Activated CD8-positive, alpha-beta memory T cell treated with anti-CD3 and anti-CD28 coated beads, Interleukin-2, amount 10 ng/mL, durations not matched to agents 7 days and 5 days (primary cell): ENCODE measurements around the gene MAPK4. TPM values are rescaled to one million over a fixed set of nuclear protein-coding genes. Genes with fewer than 3 reads are reported as not detected.

Source experiments
- ATAC-seq: fragments of 150-1000 bp; cut with Tn5 transposase; one replicate; pipeline ENCODE4 v1.10.0; 2021; ENCODE audit warnings: moderate library complexity
- CTCF ChIA-PET: fragments of 350-600 bp; sonication (Branson Sonifier 250); formaldehyde crosslinking; loops from one replicate; lab custom pipeline; 2021; ENCODE audit warnings: antibody characterized with exemption; lab: Charles Lee
- DNase-seq: peaks from one replicate; pipeline ENCODE4 v3.0.0-alpha.2; 2020
- H3K27ac Mint-ChIP-seq: one replicate; pipeline ENCODE4 v1.8.0; 2021; ENCODE audit warnings: mild to moderate bottlenecking, mixed read lengths
- H3K27me3 Mint-ChIP-seq: one replicate; pipeline ENCODE4 v1.8.0; 2021; ENCODE audit warnings: mixed read lengths
- H3K36me3 Mint-ChIP-seq: one replicate; pipeline ENCODE4 v1.8.0; 2021; ENCODE audit warnings: mild to moderate bottlenecking, mixed read lengths
- H3K4me1 Mint-ChIP-seq: one replicate; pipeline ENCODE4 v1.8.0; 2021; ENCODE audit warnings: mixed read lengths
- H3K4me3 Mint-ChIP-seq: one replicate; pipeline ENCODE4 v1.8.0; 2021; ENCODE audit warnings: mild to moderate bottlenecking, moderate library complexity, mixed read lengths
- H3K9me3 Mint-ChIP-seq: one replicate; pipeline ENCODE4 v1.8.0; 2022; ENCODE audit warnings: low read depth, mixed read lengths
- total RNA-seq, 2 experiments: library from RNA; stranded (reverse); gene quantifications; one replicate each; pipeline ENCODE4 v1.2.3, GENCODE V29; 2021

The MAPK4 gene
- total RNA-seq, 2 experiments from 2014 or later = not detected

DNA sequence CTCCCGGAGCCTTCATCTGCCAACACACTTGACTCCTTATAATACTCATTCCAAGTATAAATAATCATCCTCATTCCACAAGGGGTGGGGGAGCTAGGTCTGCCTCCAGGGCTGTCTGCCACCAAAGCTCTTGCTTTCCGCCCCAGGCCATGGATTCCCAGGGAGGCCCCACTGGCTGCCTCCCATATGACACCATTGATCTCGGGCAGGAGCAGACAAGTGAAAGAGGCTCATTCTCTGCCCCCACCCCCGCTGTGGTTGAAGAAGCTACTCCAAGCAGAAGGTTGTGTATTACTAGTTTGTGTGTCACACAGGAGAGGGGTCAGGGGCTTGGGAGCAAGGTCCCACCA, 160.4 kb downstream of the MAPK4 start:
- CTCF ChIA-PET = no interaction called here
- Mint-ChIP-seq H3K36me3 (no peaks in the 10 kb centered on the region), H3K27ac (no peak overlapping the region), H3K27me3 (no peaks in the 10 kb centered on the region), H3K4me3 (no peak overlapping the region), H3K9me3 (no peaks in the 10 kb centered on the region), H3K4me1 (no peaks in the 10 kb centered on the region)
- no peak for DNase-seq
- ATAC-seq = no peak

DNA sequence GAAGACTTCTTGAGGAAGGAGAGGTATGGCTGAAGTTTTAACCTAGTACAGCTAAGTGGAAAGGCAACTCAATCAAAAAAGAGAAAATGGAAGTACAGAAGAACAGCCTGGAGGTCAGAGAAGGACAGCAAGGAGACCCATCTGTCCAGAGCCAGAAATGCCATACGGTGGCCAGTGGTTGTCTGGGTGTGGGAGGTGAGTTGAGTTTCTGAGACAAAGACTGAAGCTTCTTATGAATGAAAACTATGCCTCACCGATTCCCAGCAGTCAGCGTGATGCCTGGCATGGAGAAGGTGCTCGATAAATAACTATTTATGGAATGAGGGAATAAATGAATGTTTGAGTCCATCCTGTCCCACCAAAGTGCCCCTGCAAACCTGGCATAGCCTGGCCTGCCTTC, 161.1 kb downstream of the MAPK4 start:
- H3K4me1 Mint-ChIP-seq = no peaks in the 10 kb centered on the region
- no peaks in the 10 kb centered on the region for H3K9me3 Mint-ChIP-seq
- no peak overlapping the region for H3K27ac Mint-ChIP-seq
- DNase-seq (no peak), ATAC-seq (no peak)
- no peak overlapping the region for H3K4me3 Mint-ChIP-seq
- no peaks in the 10 kb centered on the region for H3K36me3 Mint-ChIP-seq
- no peaks in the 10 kb centered on the region for H3K27me3 Mint-ChIP-seq
- CTCF ChIA-PET = no interaction called here

DNA sequence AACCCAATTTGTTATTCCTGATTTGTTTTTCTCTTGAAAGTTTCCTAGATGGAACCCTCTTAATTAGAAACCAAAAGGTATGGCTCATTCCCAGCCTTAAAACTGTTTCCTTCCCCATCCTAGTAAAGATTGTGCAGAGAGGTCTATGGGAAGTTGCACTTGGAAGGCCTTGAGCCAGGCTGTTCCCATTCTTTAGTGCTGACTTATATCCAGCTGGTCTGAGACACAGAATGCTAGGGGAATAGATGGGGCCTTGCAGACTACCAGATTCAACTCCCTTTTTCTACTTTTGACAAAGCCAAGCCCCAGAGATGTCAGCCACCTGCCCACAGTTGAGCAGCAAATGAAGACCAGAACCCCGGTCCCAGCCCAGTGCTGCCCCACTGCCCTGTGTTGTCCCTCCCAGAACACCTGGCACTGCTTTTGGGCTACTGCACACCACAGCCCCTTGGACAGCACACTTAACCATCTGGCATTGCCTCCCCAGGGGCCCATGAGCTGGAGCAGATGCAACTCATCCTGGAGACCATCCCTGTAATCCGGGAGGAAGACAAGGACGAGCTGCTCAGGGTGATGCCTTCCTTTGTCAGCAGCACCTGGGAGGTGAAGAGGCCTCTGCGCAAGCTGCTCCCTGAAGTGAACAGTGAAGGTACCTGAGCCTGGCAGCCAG, 161.7 kb downstream of the MAPK4 start:
- no peak overlapping the region for H3K27ac Mint-ChIP-seq
- ATAC-seq = no peak
- no peak for DNase-seq
- no peak overlapping the region for H3K4me3 Mint-ChIP-seq
- no peaks in the 10 kb centered on the region for H3K9me3 Mint-ChIP-seq
- no peaks in the 10 kb centered on the region for H3K27me3 Mint-ChIP-seq
- no peaks in the 10 kb centered on the region for H3K4me1 Mint-ChIP-seq
- no peaks in the 10 kb centered on the region for H3K36me3 Mint-ChIP-seq
- CTCF ChIA-PET = no interaction called here

DNA sequence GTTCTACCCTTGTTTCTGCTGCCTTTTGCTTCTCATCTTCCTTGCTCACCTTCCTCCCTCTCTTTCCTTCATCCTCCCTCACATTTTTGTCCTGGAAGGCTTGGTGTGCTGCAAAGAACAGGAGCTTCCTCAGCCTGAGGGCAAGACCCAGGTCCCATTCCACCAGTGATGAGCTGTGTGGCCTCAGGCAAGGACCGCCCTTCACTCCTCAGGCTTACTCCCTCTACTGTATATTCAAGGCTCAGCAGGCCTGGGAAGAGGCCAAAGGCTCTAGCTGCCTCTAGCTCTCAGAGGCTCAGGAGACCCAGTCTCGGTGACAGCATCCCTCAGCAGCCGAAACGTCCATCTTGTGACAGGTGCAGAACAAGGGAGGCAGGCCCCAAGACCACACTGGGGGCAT, 162.4 kb downstream of the MAPK4 start:
- no peak overlapping the region for H3K4me3 Mint-ChIP-seq
- H3K27ac Mint-ChIP-seq = no peak overlapping the region
- DNase-seq = no peak
- CTCF ChIA-PET = no interaction called here
- H3K9me3 Mint-ChIP-seq = no peaks in the 10 kb centered on the region
- H3K4me1 Mint-ChIP-seq = no peaks in the 10 kb centered on the region
- ATAC-seq = no peak
- peaks cover 3% of the 10 kb centered on the region for H3K27me3 Mint-ChIP-seq
- H3K36me3 Mint-ChIP-seq = no peaks in the 10 kb centered on the region

DNA sequence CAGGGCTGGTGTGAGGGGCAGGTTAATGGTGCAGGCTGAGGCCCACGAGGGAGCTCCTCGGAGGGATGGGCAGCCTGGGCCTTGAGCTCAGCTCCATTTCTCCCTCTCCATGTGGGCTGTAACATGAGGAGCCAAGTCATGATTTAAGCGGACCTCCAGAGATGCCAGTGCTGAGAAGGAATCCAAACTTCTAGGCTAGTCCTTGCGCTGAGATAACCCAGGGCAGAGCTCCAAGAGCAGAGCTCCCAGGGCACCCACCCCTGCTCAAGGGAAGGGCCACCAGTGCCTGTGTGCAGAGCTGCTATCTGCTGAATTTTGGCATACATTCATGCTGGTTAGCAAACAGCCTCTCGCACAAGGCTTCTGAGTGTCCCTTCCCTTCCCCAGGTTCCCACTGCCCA, 164.9 kb downstream of the MAPK4 start:
- H3K36me3 Mint-ChIP-seq = no peaks in the 10 kb centered on the region
- no peak for ATAC-seq
- DNase-seq = no peak
- CTCF ChIA-PET = no interaction called here
- H3K4me1 Mint-ChIP-seq = no peaks in the 10 kb centered on the region
- no peak overlapping the region for H3K27ac Mint-ChIP-seq
- no peak overlapping the region for H3K4me3 Mint-ChIP-seq
- H3K27me3 Mint-ChIP-seq = peaks cover 3% of the 10 kb centered on the region
- no peaks in the 10 kb centered on the region for H3K9me3 Mint-ChIP-seq

DNA sequence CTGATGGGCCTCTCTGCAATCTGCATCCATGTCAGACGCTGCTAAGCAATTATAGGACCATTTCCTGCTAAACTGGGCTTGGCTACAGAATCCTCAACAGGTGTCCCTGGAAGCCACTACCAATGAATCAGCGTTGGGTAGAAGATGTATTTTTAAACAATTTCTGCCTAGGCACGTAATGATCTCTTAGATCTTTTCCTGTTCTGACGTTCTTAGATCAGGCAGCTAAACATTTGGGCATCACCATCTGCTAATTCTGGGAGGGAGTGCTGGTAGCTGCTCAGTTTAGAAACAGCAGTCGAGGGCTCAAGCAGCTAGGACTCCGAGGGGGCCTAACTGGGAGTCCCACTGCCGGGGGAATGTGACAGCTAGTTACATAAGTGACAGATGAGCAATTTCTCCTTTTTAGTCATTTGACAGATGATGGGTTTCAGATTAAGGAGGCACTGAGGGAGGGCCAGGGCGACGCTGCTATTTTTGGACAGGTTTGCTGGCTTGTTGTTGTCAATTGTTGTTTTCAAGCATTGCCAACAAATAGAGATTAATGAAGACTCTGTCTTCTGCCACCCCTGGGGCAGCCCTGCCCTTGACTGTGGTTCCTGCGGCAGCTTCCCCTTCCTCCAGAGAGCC, 167.2 kb downstream of the MAPK4 start:
- Mint-ChIP-seq H3K27me3 (peaks cover 3% of the 10 kb centered on the region), H3K4me1 (no peaks in the 10 kb centered on the region), H3K4me3 (no peak overlapping the region), H3K9me3 (no peaks in the 10 kb centered on the region), H3K36me3 (no peaks in the 10 kb centered on the region), H3K27ac (no peak overlapping the region)
- CTCF ChIA-PET = no interaction called here
- ATAC-seq (no peak), DNase-seq (no peak)

DNA sequence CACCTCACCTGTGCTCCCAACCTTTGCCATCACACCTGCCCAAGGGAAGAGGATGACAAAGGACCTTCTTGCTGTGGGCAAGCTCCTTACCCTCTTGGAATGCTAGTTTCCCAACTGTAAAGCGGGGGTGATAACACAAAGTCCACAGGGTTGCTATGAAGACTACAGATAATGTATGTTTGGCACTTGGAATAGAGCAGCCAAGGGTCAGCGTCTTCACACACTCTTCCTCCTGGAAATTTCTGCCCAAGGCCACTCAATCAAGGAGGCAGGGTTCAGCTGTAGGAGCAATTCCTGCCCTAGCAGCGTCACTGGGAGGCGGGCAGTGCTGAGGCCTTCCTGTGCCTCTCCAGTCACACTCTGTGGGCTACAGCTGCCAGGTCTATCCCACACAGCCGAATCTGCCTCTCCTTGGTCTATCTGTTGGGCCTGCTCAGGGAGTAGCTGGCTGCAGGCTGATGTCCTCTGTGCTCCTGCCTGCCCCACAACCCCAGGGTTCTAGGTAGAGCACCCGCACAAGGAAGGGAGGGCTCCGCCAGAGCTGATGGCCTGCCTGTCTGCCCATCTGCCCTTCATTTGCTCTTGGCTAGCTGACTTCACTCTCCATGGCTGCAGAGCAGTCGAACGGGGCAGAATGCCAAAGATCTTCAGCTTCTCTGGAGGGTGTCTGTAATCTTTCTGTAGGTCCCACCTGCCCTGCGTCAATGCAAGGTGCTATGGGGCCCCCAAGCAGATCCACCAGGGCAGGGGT, 168.0 kb downstream of the MAPK4 start:
- ATAC-seq (no peak), DNase-seq (no peak)
- Mint-ChIP-seq H3K36me3 (no peaks in the 10 kb centered on the region), H3K9me3 (no peaks in the 10 kb centered on the region), H3K27me3 (peaks cover 3% of the 10 kb centered on the region), H3K4me1 (no peaks in the 10 kb centered on the region), H3K4me3 (no peak overlapping the region), H3K27ac (no peak overlapping the region)
- CTCF ChIA-PET = no interaction called here

DNA sequence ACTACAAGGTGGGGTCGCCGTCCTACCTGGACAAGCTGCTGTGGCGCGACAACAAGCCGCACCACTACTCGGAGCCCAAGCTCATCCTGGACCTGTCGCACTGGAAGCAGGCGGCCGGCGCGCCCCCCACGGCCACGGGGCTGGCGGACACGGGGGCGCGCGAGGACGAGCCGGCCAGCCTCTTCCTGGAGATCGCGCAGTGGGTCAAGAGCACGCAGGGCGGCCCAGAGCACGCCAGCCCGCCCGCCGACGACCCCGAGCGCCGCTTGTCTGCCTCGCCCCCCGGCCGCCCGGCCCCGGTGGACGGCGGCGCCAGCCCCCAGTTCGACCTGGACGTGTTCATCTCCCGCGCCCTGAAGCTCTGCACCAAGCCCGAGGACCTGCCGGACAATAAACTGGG, 169.5 kb downstream of the MAPK4 start:
- Mint-ChIP-seq H3K4me3 (no peak overlapping the region), H3K9me3 (no peaks in the 10 kb centered on the region), H3K4me1 (no peaks in the 10 kb centered on the region), H3K27ac (no peak overlapping the region), H3K36me3 (no peaks in the 10 kb centered on the region), H3K27me3 (peaks cover 5% of the 10 kb centered on the region)
- ATAC-seq = no peak
- CTCF ChIA-PET = no interaction called here
- no peak for DNase-seq

DNA sequence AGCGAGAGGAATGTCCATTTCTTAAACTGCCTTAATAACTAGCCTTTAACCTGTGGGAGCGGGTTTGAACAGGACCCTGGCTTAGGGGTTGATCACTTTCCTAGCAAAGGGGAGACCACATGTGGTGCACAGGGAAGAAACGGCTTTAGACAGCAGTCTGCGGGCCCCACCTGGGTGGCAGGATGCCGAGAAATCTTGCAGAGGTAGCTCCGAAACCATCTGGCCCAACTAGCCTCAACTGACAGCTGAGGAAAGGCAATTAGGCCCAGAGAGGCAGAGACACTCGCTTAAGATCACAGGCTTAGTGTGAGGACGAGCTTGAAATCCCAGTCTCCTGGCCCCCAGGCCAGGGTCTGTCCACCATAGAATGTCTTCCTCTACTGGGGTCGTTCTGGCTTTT, 170.1 kb downstream of the MAPK4 start:
- H3K27me3 Mint-ChIP-seq = peaks cover 5% of the 10 kb centered on the region
- CTCF ChIA-PET = no interaction called here
- no peaks in the 10 kb centered on the region for H3K36me3 Mint-ChIP-seq
- ATAC-seq (no peak), DNase-seq (no peak)
- no peaks in the 10 kb centered on the region for H3K4me1 Mint-ChIP-seq
- H3K27ac Mint-ChIP-seq = no peak overlapping the region
- H3K9me3 Mint-ChIP-seq = no peaks in the 10 kb centered on the region
- H3K4me3 Mint-ChIP-seq = no peak overlapping the region

DNA sequence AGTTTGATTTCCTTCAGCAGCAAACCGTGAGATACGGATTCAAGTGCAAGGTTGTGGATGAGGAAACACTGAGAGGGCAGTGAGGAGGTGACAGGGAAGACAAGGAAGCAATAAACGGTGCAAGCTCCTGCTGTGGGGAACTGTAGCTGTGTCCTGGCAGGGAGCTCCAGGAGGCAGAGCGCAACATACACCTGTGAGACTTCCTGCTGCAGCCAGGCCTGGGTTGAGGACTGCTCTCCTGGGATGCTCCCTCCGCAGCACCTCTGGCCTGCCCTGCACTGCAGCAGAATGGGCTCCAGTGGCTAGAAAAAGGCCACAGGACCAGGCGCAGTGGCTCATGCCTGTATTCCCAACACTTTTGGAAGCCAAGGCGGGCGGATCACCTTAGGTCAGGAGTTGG, 174.5 kb downstream of the MAPK4 start:
- CTCF ChIA-PET = no interaction called here
- Mint-ChIP-seq H3K36me3 (no peaks in the 10 kb centered on the region), H3K4me1 (no peaks in the 10 kb centered on the region), H3K27me3 (peaks cover 2% of the 10 kb centered on the region), H3K4me3 (no peak overlapping the region), H3K9me3 (no peaks in the 10 kb centered on the region), H3K27ac (no peak overlapping the region)
- no peak for ATAC-seq
- no peak for DNase-seq

DNA sequence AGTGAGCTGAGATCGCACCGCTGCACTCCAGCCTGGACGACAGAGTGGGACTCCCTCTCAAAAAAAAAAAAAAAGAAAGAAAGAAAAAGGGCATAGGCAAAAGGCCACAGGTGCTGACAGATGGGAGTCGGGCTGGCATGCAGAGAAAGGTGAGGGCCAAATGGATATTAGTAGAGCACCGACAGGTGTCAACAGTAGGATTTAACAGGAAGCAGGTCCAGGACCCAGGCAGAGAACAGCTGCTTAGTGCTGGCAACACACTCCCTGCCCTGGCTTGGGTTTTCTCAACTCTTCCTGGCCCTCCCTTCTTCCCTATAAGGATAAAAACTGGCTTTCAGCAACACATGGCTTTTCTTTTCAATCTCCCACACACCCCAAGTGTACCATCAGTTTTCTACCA, 175.0 kb downstream of the MAPK4 start:
- no peak for ATAC-seq
- DNase-seq = no peak
- Mint-ChIP-seq H3K9me3 (no peaks in the 10 kb centered on the region), H3K27ac (no peak overlapping the region), H3K4me3 (no peak overlapping the region), H3K27me3 (peaks cover 2% of the 10 kb centered on the region), H3K4me1 (no peaks in the 10 kb centered on the region), H3K36me3 (no peaks in the 10 kb centered on the region)
- CTCF ChIA-PET = no interaction called here

DNA sequence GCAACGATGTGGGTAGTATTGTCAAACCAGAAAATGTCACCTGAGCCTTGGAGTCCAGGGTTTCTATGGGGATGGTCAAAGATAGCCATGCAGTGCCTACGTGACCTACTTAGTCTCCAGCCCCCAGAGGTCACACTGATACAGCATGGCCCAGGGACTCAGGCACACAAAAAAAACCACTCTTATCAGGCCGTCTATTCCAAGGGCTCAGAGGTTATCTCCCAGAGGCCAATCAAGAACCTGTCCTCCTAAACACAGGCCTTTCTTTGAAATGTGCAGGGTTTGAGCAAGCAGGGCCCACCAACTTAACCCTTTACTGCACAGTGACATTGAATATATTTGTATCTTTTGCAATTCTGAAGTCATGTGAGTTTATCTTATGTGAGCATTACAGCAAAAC, 177.2 kb downstream of the MAPK4 start:
- Mint-ChIP-seq H3K36me3 (no peaks in the 10 kb centered on the region), H3K27ac (no peak overlapping the region), H3K27me3 (peaks cover 2% of the 10 kb centered on the region), H3K9me3 (no peaks in the 10 kb centered on the region), H3K4me1 (no peaks in the 10 kb centered on the region), H3K4me3 (no peak overlapping the region)
- CTCF ChIA-PET = no interaction called here
- DNase-seq (no peak), ATAC-seq (no peak)

DNA sequence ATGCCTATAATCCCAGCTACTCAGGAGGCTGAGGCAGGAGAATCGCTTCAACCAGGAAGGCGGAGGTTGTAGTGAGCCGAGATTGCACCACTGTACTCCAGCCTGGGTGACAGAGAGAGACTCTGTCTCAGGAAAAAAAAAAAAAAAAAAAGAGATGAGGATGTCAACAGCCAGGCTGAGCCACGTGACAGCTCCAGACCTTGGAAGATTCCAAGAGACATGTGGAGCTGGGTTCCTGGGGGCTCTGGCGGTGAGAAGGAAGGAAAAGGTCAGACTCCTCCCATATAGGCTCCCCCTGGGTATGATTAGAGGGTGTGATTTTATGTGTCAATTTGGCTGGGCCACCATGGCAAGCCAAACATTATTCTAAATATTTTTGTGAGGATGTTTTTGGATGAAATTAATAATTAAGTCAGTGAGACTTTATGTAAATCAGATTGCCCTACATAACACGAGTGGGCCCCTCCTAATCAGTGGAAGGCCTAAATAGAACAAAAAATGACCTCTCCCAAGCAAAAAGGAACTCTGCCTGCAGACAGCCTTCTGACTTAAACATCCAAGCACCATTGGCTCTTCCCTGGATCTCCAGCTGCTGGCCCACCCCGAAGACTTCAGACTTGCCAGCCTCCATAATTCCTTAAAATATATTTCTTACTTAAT, 178.3 kb downstream of the MAPK4 start:
- no peaks in the 10 kb centered on the region for H3K9me3 Mint-ChIP-seq
- no peaks in the 10 kb centered on the region for H3K4me1 Mint-ChIP-seq
- no peak overlapping the region for H3K27ac Mint-ChIP-seq
- no peak overlapping the region for H3K4me3 Mint-ChIP-seq
- H3K27me3 Mint-ChIP-seq = peaks cover 2% of the 10 kb centered on the region
- no peaks in the 10 kb centered on the region for H3K36me3 Mint-ChIP-seq
- CTCF ChIA-PET = interaction anchor here (0.6 kb wide), 1 partner anchor 578 kb away, joined by 3 read pairs; no protein-coding TSS in a partner anchor
- no peak for DNase-seq
- ATAC-seq = no peak
